AG04450 (cell line): ENCODE results near the gene ATP11B. TPM values are rescaled to one million over a fixed set of nuclear protein-coding genes. Genes with fewer than 3 reads are reported as not detected.
"Not testable (repeated sequence)": the region's sequence is repeated elsewhere in the genome, so short reads cannot be mapped to it uniquely, and the experiment has no call there.

Experiments
- CTCF ChIA-PET: fragments of 300-600, 350-600 bp; formaldehyde crosslinking; extraction: SDS; loops from one replicate; lab custom pipeline; 2022; ENCODE audit warnings: antibody characterized with exemption, inconsistent platforms; lab: Charles Lee
- POLR2A ChIA-PET: fragments of 350-600 bp; formaldehyde crosslinking; extraction: SDS; loops from one replicate; lab custom pipeline; 2021; ENCODE audit warnings: antibody characterized with exemption, inconsistent platforms; lab: Yijun Ruan, JAX
- DNase-seq: peaks from one replicate; pipeline ENCODE4 v3.0.0-alpha.2; 2011; ENCODE audit warnings: low read depth, low spot score
- H3K27ac ChIP-seq: one replicate; pipeline ENCODE4 v1.5.1; 2012; ENCODE audit warnings: low read depth, low read length, control low read depth
- H3K27me3 ChIP-seq: one replicate; pipeline ENCODE4 v1.6.0; 2012; ENCODE audit warnings: low read length; ENCODE audit not compliant: control insufficient read depth, insufficient read depth
- H3K4me3 ChIP-seq: 2 replicates; pipeline ENCODE4 v1.5.1; 2011; ENCODE audit warnings: mild to moderate bottlenecking, low read depth, low read length, control low read depth
- H3K9me3 ChIP-seq: 2 replicates; pipeline ENCODE4 v1.5.1; 2012; ENCODE audit warnings: low read length; ENCODE audit not compliant: control insufficient read depth, insufficient read depth
- CTCF ChIP-seq: IDR thresholded peaks from 2 replicates; pipeline ENCODE4 v1.5.1; 2011; ENCODE audit warnings: low read depth, low read length, control low read depth, inconsistent platforms
- polyA plus RNA-seq: library from polyadenylated mRNA; depleted of rRNA; stranded (reverse); fragments of >200 nt; gene quantifications from 2 replicates; pipeline ENCODE4 v1.2.3, GENCODE V29; 2011

Gene ATP11B
- polyA plus RNA-seq, 1 experiment: 24.5 TPM

GRCh38 chr3:182869059-182869458 lies 75.8 kb downstream of the ATP11B start:
- DNase-seq: no peak
- no peak overlapping the region for H3K27ac ChIP-seq
- POLR2A ChIA-PET: no interaction called here
- no peaks in the 10 kb centered on the region for H3K9me3 ChIP-seq
- CTCF ChIA-PET: no interaction called here
- H3K27me3 ChIP-seq: no peaks in the 10 kb centered on the region
- TF ChIP-seq CTCF: no peak
- no peak overlapping the region for H3K4me3 ChIP-seq

GRCh38 chr3:182870917-182871316 lies 77.6 kb downstream of the ATP11B start:
- DNase-seq, H3K27ac ChIP-seq, H3K4me3 ChIP-seq, H3K9me3 ChIP-seq, POLR2A ChIA-PET, CTCF ChIA-PET, H3K27me3 ChIP-seq: not testable (repeated sequence)

- no peak overlapping the region for H3K4me3 ChIP-seq
- POLR2A ChIA-PET: no interaction called here
- no peaks in the 10 kb centered on the region for H3K27me3 ChIP-seq
- no peaks in the 10 kb centered on the region for H3K9me3 ChIP-seq
- DNase-seq: no peak
- no peak overlapping the region for H3K27ac ChIP-seq
- CTCF ChIA-PET: interaction anchor here (1.0 to 1.3 kb wide), 2 partner anchors 10 to 165 kb away, joined by 3 read pairs; no protein-coding TSS in a partner anchor
- no peak for TF ChIP-seq CTCF
These were observed 85.8 kb downstream of the ATP11B start for GRCh38 chr3:182879031-182879611.

GRCh38 chr3:182886497-182886896 lies 93.2 kb downstream of the ATP11B start:
- ChIA-PET POLR2A (no interaction called here), CTCF (no interaction called here)
- Histone ChIP-seq H3K27me3 (no peaks in the 10 kb centered on the region), H3K27ac (no peak overlapping the region), H3K9me3 (no peaks in the 10 kb centered on the region), H3K4me3 (no peak overlapping the region)
- no peak for TF ChIP-seq CTCF
- DNase-seq: no peak

- no peak overlapping the region for H3K4me3 ChIP-seq
- ChIA-PET POLR2A (no interaction called here), CTCF (interaction anchor here (1.1 kb wide), 1 partner anchor 8 kb away, joined by 3 read pairs; no protein-coding TSS in a partner anchor)
- H3K27me3 ChIP-seq: no peaks in the 10 kb centered on the region
- H3K27ac ChIP-seq: no peak overlapping the region
- DNase-seq: no peak
- TF ChIP-seq CTCF: no peak
- no peaks in the 10 kb centered on the region for H3K9me3 ChIP-seq
These were observed 96.8 kb downstream of the ATP11B start for GRCh38 chr3:182889948-182890629.
